Astrocyte of the spinal cord (primary cell): ENCODE measurements around the gene STH.

ENCODE experiments used
- DNase-seq: peaks from one replicate; pipeline ENCODE4 v3.0.0; 2011; ENCODE audit warnings: low read depth, low spot score
- H3K4me3 ChIP-seq: 2 replicates; pipeline ENCODE4 v1.5.1; 2011; ENCODE audit warnings: low read depth, mild to moderate bottlenecking, low read length, moderate library complexity
- CTCF ChIP-seq: IDR thresholded peaks from 2 replicates; pipeline ENCODE4 v1.5.1; 2012; ENCODE audit warnings: low read depth, mild to moderate bottlenecking, low read length, inconsistent platforms
- in situ Hi-C: cut with HindIII; loops from 2 replicates; pipeline ENCODE4 v1.10.0; 2017; ENCODE audit warnings: low sequenced_read_pairs

The STH gene

GRCh38 chr17:46045639-46046038, 46.6 kb downstream of the STH start:
- H3K4me3 ChIP-seq: no peak overlapping the region
- in situ Hi-C loops: no loop called here
- no peak for TF ChIP-seq CTCF
- DNase-seq: no peak

- H3K4me3 ChIP-seq: no peak overlapping the region
- in situ Hi-C loops: no loop called here
- no peak for TF ChIP-seq CTCF
- no peak for DNase-seq
Measured at GRCh38 chr17:46046957-46047356, 47.9 kb downstream of the STH start.

- no peak overlapping the region for H3K4me3 ChIP-seq
- DNase-seq: no peak
- in situ Hi-C loops: no loop called here
- no peak for TF ChIP-seq CTCF
Measured at GRCh38 chr17:46047398-46047797, 48.3 kb downstream of the STH start.

GRCh38 chr17:46047856-46048255, 48.8 kb downstream of the STH start:
- TF ChIP-seq CTCF: no peak
- in situ Hi-C loops: no loop called here
- H3K4me3 ChIP-seq: no peak overlapping the region
- DNase-seq: no peak
